Effector memory CD4-positive, alpha-beta T cell (primary cell): ENCODE results near the gene SETD3.
A peak's percentile ranks its signal among the peaks of the same experiment; 100 is the strongest.

ENCODE experiments used
- DNase-seq, 3 donors: peaks; one replicate each; pipeline ENCODE4 v3.0.0-alpha.2; 2020
- H3K27ac ChIP-seq: 2 replicates; pipeline ENCODE4 v1.7.0; 2013; ENCODE audit warnings: mild to moderate bottlenecking, low read length, moderate library complexity; ENCODE audit not compliant: insufficient read depth, poor library complexity, severe bottlenecking
- H3K27me3 ChIP-seq: replicated peaks from 2 replicates; pipeline ENCODE4 v1.7.0; 2013; ENCODE audit warnings: mild to moderate bottlenecking, low read length; ENCODE audit not compliant: insufficient read depth, control insufficient read depth, poor library complexity, severe bottlenecking
- H3K36me3 ChIP-seq: 2 replicates; pipeline ENCODE4 v1.7.0; 2013; ENCODE audit warnings: mild to moderate bottlenecking, low read length, moderate library complexity; ENCODE audit not compliant: control insufficient read depth, insufficient read depth
- H3K4me1 ChIP-seq: 2 replicates; pipeline ENCODE4 v1.7.0; 2013; ENCODE audit warnings: low read length, mild to moderate bottlenecking; ENCODE audit not compliant: control insufficient read depth, insufficient read depth, poor library complexity, severe bottlenecking
- H3K4me3 ChIP-seq: 2 replicates; pipeline ENCODE4 v1.7.0; 2013; ENCODE audit warnings: low read length, low read depth, mild to moderate bottlenecking; ENCODE audit not compliant: insufficient read depth, poor library complexity, severe bottlenecking
- H3K9me3 ChIP-seq: 2 replicates; pipeline ENCODE4 v1.7.0; 2013; ENCODE audit warnings: mild to moderate bottlenecking, low read length, moderate library complexity; ENCODE audit not compliant: control insufficient read depth

SETD3 gene

DNA sequence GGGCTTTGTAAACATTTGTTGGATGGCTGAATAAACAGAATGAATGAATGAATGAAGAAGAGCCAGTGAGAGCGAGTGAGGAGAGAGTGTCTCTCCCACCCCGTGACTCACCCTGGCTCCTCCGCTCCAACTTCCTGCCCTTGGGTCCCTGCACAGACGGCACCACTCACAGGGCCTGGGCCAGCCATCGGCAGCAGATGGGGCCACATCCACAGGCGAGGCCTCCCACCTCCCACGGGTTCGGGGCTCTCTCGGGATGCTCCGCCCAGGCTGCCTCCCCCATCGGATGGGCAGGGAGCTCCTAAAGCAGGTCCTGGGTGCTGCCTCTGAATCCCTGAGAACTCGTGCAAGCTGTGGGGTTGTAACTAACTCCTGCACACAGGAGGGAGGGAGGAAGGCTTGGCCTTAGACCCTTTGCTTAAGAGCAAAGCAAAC is 41.8 kb upstream of the SETD3 start:
- Histone ChIP-seq H3K9me3 (no peaks in the 10 kb centered on the region), H3K4me1 (peaks cover 16% of the 10 kb centered on the region), H3K27me3 (no peaks in the 10 kb centered on the region), H3K4me3 (no peak overlapping the region), H3K36me3 (no peaks in the 10 kb centered on the region), H3K27ac (no peak overlapping the region)
- no peak for DNase-seq

DNA sequence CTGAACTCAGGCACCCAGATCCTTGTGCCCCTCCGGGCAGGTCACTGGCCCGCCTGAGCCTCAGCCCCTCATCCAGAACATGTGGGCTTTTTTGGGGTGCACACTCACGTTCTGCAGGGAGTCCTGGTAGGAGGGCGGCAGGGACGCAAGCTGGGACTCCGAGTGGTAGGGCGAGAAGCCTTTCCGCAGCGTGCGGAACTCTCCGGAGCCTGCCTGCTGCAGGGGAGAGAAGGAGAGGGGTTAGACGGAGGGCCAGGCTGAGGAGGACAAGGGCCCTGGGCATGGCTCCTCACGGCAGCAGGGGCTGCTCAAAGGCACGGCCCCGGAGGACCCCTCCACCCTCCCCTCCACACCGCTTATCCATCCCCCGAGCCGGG is 41.4 kb upstream of the SETD3 start:
- no peak overlapping the region for H3K4me3 ChIP-seq
- H3K9me3 ChIP-seq = no peaks in the 10 kb centered on the region
- H3K27ac ChIP-seq = no peak overlapping the region
- no peaks in the 10 kb centered on the region for H3K36me3 ChIP-seq
- DNase-seq = no peak
- peaks cover 16% of the 10 kb centered on the region for H3K4me1 ChIP-seq
- H3K27me3 ChIP-seq = no peaks in the 10 kb centered on the region

DNA sequence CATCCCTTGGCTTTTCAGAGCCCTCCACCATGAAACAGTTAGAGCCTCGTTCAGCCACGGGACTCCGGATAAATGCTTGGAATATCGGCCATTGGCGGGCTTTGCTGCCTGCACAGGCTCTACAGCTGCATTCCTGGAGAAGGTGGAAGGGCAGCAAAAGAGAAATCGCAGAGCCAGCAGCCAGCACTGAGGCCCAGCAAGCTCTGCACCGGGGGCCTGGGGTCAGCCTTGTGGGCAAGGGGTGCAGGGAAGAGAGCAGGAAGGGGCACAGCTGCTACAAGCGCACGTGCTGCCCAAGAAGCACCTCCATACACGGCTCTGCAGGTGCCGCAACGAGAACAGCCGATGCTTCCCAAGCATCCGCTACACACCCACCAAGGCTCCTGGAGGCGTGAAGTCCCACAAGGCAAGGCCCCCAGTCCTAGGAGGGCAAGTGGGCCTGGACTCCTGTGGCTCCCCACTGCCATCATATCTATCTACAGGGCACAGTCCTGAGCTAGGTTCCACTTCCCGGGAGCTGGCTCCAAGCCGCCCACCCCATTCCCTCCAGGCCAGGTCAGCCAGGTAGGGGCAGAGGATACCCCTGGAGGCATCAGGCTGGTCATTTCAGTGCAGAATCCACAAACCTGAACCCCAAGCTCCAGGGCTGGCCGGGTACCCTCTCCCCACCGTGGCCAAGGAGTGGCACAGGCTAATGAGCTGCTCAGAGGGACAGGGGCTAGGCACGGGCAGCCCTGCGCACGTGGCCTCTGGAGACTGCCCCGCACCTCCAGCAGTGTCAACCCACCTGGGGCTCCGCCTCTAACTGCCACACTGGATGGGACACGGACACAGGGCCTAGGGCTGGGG is 40.7 kb upstream of the SETD3 start:
- H3K9me3 ChIP-seq = no peaks in the 10 kb centered on the region
- DNase-seq = no peak
- no peaks in the 10 kb centered on the region for H3K27me3 ChIP-seq
- no peak overlapping the region for H3K4me3 ChIP-seq
- H3K36me3 ChIP-seq = no peaks in the 10 kb centered on the region
- no peak overlapping the region for H3K27ac ChIP-seq
- H3K4me1 ChIP-seq = peaks cover 16% of the 10 kb centered on the region

DNA sequence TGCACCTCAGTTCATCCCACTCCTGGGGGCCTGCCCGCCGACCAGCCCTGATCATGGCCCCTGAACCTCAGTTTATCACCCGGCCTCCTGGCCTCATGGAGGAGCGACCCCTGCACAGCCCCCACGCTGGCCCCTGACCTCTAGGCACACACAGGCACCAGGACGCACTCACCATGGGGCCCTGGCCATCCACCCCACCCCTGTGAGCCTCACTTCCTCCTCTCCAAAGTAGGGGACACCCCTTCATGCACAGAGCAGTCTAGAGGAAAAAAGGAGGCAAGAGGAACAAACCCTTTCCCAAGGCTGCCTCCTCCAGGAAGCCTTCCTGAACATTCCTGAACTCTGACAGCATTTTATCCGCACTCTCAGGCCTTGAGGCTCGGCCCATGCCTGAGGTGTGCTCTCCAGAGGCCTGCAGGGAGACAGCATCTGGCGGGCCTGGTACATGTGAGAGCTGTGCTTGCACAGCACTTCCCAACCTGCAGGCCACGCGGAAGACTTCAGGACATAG is 40.0 kb upstream of the SETD3 start:
- Histone ChIP-seq H3K27ac (no peak overlapping the region), H3K36me3 (no peaks in the 10 kb centered on the region), H3K4me1 (peaks cover 11% of the 10 kb centered on the region), H3K27me3 (no peaks in the 10 kb centered on the region), H3K4me3 (no peak overlapping the region), H3K9me3 (no peaks in the 10 kb centered on the region)
- DNase-seq = no peak

DNA sequence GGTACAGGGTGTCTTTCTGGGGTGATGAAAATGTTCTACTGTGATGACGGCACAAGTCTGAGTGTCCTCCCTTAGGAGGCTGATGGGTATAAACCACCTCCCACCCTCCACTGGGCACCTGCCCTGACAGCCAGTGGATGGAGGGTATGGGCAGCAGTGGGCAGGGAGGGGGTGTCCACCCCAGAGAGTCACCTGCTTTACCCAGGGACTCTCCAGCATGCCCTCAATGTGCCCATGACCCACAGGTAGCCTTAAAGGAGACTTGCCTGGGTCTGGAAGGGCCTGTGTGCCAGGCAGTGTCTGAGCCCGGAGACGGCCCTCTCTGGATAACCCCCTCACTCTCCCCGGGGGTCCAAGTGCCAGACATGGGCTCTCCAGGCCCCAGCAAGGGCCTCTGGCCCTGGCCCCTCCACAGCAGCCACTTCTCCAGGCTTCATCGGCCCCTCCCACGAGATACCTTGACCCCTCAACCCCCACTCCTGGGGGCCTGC is 39.3 kb upstream of the SETD3 start:
- no peaks in the 10 kb centered on the region for H3K36me3 ChIP-seq
- H3K9me3 ChIP-seq = no peaks in the 10 kb centered on the region
- H3K4me1 ChIP-seq = peaks cover 5% of the 10 kb centered on the region
- DNase-seq = no peak
- H3K27me3 ChIP-seq = no peaks in the 10 kb centered on the region
- no peak overlapping the region for H3K27ac ChIP-seq
- H3K4me3 ChIP-seq = no peak overlapping the region

DNA sequence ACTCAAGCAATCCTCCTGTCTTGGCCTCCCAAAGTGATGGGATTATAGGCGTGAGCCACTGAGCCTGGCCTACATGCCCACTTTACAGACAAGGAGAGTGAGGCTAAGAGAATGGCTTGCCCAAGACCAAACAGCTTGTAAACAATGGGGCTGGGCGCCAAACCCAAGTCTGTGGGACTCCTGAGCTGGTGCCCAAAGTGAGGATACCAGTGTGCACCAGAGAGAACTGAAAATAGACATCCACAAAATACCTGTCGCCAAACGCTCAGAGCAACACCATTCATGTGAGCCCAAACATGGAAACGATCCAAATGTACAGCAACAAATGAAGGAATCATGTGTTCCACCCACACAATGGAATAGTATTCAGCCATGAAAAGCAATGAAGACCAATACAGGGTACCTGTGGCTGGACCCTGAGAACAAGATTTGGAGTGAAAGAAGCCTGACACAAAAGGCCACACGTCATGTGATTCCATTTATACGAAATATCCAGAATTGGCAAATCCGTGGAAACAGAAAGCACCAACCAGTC is 38.8 kb upstream of the SETD3 start:
- Histone ChIP-seq H3K9me3 (no peaks in the 10 kb centered on the region), H3K4me1 (no peaks in the 10 kb centered on the region), H3K27me3 (no peaks in the 10 kb centered on the region), H3K4me3 (no peak overlapping the region), H3K36me3 (no peaks in the 10 kb centered on the region), H3K27ac (no peak overlapping the region)
- DNase-seq = no peak

DNA sequence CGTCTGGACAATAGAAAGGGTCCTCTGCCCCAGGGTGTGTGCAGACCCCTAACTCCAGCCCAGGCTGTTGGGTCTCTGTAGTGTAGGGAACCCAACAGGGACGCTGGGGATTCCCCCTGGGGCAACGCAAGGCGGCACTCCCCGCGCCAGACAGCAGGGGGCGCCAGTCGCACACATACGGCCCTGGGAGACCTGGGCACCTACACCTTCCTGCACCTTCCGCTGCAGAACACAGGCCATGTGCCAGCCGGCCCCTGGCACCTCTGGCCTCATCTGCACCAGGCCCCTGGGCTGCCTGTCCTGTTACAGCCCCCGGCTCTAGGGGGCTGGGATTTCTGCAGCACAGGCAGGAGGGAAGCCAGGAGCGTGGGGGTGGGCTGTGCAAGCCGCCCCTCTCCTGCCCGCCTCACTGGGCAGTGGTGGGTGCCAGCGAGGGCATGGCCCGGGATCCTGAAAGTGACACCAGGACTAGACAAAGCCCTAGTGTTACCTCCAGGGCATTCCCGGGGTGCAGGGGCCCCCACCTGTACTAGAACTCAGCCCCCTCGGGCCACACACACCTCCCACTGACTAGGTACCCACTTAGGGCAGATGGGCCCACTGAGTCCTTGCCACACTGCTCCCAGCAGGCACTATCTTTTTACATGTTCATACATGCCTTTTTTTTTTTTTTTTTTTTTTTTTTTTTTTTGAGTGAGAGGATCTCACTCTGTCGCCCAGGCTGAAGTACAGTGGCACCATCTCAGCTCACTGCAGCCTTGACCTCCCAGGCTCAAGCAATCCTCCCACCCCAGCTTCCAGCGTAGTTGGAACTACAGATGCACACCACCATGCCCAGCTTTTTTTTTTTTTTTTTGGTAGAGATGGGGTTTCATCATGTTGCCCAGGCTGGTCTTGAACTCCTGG is 38.0 kb upstream of the SETD3 start:
- Histone ChIP-seq H3K27me3 (no peaks in the 10 kb centered on the region), H3K4me1 (no peaks in the 10 kb centered on the region), H3K36me3 (no peaks in the 10 kb centered on the region), H3K27ac (no peak overlapping the region), H3K4me3 (no peak overlapping the region), H3K9me3 (no peaks in the 10 kb centered on the region)
- peak; percentile 60 to 74 (median 67) for DNase-seq

DNA sequence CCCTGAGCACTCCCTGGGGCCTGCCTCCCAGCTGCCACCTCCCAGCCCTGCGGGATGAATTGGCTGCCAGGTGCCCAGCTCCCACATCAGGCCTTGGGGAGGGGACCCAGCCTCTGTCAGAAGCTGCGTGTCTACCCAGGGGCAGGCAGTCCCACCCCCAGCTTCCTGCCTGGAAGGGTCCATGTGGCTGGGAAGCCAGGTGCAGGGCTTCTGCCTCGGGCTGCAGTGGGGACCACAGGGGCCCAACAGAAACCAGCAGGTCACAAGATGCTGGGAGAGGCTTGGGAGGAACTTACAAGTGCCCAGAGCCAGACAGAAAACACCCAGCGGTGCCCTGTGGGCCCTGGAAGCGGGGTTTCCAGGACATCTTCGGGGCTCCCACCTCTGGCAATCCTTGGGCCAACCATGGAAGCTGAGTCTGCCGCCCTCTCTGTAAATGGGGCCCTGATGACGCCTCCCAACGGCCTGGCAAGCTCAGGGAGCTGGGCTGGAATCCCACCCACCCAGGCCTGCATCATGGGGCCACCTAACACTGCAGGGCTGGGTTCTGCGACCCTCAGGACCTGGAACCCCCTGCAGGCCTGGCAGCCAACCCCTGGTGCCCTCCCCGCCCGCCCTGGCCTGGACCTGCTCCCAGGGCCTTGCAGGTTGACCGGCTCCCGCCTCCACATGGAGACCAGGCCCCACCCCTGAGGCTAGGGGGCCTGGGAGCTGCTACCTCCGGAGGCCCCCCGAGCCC is 37.2 kb upstream of the SETD3 start:
- no peaks in the 10 kb centered on the region for H3K4me1 ChIP-seq
- no peaks in the 10 kb centered on the region for H3K9me3 ChIP-seq
- H3K27ac ChIP-seq = no peak overlapping the region
- no peaks in the 10 kb centered on the region for H3K27me3 ChIP-seq
- DNase-seq = no peak
- peaks cover 4% of the 10 kb centered on the region for H3K36me3 ChIP-seq
- no peak overlapping the region for H3K4me3 ChIP-seq

DNA sequence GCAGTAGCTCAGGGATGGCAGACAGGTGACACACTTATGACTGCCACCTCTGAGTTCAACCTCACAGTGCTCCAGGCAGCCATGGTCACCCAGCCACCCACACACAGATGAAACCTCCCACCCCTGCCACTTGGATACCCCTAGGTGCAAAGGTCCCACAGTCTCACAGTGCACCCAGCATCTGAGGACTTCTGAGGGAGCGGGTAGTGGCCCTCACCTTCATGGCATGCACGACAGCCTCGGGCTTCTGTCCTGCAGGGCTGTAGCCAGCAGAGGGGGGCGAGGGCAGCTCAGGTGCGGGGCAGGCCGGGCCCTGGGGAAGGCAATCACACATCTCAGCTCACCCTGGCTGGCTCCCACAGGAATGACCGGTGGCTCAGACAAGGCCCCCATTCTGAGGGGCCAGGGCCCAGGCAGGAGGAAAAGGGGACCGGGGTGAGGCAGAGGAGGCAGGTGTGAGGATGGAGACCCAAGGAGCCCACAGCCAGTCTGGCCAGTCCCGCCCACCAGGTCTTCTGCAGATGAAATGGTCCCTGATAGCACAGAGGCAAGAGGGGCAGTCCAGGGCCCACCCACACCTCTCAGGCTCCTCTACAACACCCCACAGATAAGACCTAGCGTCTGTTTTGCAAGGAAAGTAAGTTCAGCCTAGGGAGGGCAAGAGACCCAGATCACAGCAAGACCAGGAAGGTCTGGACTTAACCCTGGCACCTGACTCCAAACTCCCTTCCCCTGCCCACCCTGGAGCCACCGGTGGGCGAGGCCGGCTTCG is 36.4 kb upstream of the SETD3 start:
- Histone ChIP-seq H3K4me1 (no peaks in the 10 kb centered on the region), H3K27ac (no peak overlapping the region), H3K9me3 (no peaks in the 10 kb centered on the region), H3K4me3 (no peak overlapping the region), H3K36me3 (peaks cover 7% of the 10 kb centered on the region), H3K27me3 (no peaks in the 10 kb centered on the region)
- no peak for DNase-seq
